AG09309 (cell line): ENCODE results near the gene PDE10A.

Experiments used
- DNase-seq: peaks from one replicate; pipeline ENCODE4 v3.0.0-alpha.2; 2010; ENCODE audit warnings: low read depth
- H3K4me3 ChIP-seq: 2 replicates; pipeline ENCODE4 v1.5.1; 2011; ENCODE audit warnings: mild to moderate bottlenecking, low read depth, low read length, moderate library complexity; ENCODE audit not compliant: control insufficient read depth
- CTCF ChIP-seq: IDR thresholded peaks from 2 replicates; pipeline ENCODE4 v1.5.1; 2011; ENCODE audit warnings: mild to moderate bottlenecking, low read depth, low read length, inconsistent platforms; ENCODE audit not compliant: insufficient read depth, control insufficient read depth; ENCODE audit errors: missing control alignments

Gene PDE10A

GRCh38 chr6:165487950-165488349, 175.1 kb downstream of the PDE10A start:
- H3K4me3 ChIP-seq = no peak overlapping the region
- no peak for DNase-seq
- TF ChIP-seq CTCF = no peak

- DNase-seq = no peak
- H3K4me3 ChIP-seq = no peak overlapping the region
- no peak for TF ChIP-seq CTCF
Measured at GRCh38 chr6:165487347-165487746, 175.7 kb downstream of the PDE10A start.

GRCh38 chr6:165486183-165487137, 176.6 kb downstream of the PDE10A start:
- no peak overlapping the region for H3K4me3 ChIP-seq
- no peak for TF ChIP-seq CTCF
- no peak for DNase-seq

- H3K4me3 ChIP-seq = no peak overlapping the region
- no peak for TF ChIP-seq CTCF
- DNase-seq = no peak
Measured at GRCh38 chr6:165484178-165484889, 178.7 kb downstream of the PDE10A start.

- DNase-seq = no peak
- TF ChIP-seq CTCF = no peak
Measured at GRCh38 chr6:165481921-165482320, 181.1 kb downstream of the PDE10A start.

GRCh38 chr6:165480916-165481315, 182.1 kb downstream of the PDE10A start:
- no peak overlapping the region for H3K4me3 ChIP-seq
- DNase-seq = no peak
- no peak for TF ChIP-seq CTCF

More at GRCh38 chr6:165481921-165482320, 181.1 kb downstream of the PDE10A start:
- H3K4me3 ChIP-seq = no peak overlapping the region
